ENCODE measurements around the gene KERA.
A peak's percentile ranks its signal among the peaks of the same experiment; 100 is the strongest.

Gene KERA

GRCh38 chr12:91044586-91044985 lies 13.2 kb downstream of the KERA start:
- H3K79me2 ChIP-seq (ENCODE audit: low read length), result no peaks in the 10 kb centered on the region
- no peaks in the 10 kb centered on the region for H3K4me1 ChIP-seq (ENCODE audit: low read length)
- H4K20me1 ChIP-seq (ENCODE audit: insufficient read depth, low read length), result no peaks in the 10 kb centered on the region
- no peaks in the 10 kb centered on the region for H3K27me3 ChIP-seq (ENCODE audit: low read depth, low read length)
- H2AFZ ChIP-seq (ENCODE audit: low read depth, low read length), result no peak overlapping the region
- no peak overlapping the region for H3K27ac ChIP-seq (ENCODE audit: low read length)
- TF ChIP-seq EZH2phosphoT487 (IDR thresholded peaks at IDR 0.05; ENCODE audit: low read depth), result no peak
- H3K9ac ChIP-seq (ENCODE audit: low read length), result no peak overlapping the region
- H3K36me3 ChIP-seq (replicated peaks; ENCODE audit: low read depth, low read length), result no peaks in the 10 kb centered on the region
- H3K9me3 ChIP-seq (ENCODE audit: insufficient read depth, low read length), result no peaks in the 10 kb centered on the region
- H3K4me3 ChIP-seq (ENCODE audit: low read length), result no peak overlapping the region
- H3K4me2 ChIP-seq (ENCODE audit: low read length), result no peak overlapping the region

- H3K4me2 ChIP-seq (ENCODE audit: low read length), result no peak overlapping the region
- no peak for TF ChIP-seq EZH2phosphoT487 (IDR thresholded peaks at IDR 0.05; ENCODE audit: low read depth)
- TF ChIP-seq CTCF (IDR thresholded peaks at IDR 0.05; ENCODE audit: low read depth, low read length), result no peak
- peak overlapping the region; percentile 31; the same call in 1 of the 2 replicates for H2AFZ ChIP-seq (ENCODE audit: low read depth, low read length)
- no peaks in the 10 kb centered on the region for H3K9me3 ChIP-seq (ENCODE audit: insufficient read depth, low read length)
- no peaks in the 10 kb centered on the region for H3K4me1 ChIP-seq (ENCODE audit: low read length)
- no peaks in the 10 kb centered on the region for H3K27me3 ChIP-seq (ENCODE audit: low read depth, low read length)
- H4K20me1 ChIP-seq (ENCODE audit: insufficient read depth, low read length), result no peaks in the 10 kb centered on the region
- no peak overlapping the region for H3K4me3 ChIP-seq (ENCODE audit: low read length)
- H3K9ac ChIP-seq (ENCODE audit: low read length), result no peak overlapping the region
- no peak overlapping the region for H3K27ac ChIP-seq (ENCODE audit: low read length)
- H3K79me2 ChIP-seq (ENCODE audit: low read length), result no peaks in the 10 kb centered on the region
- no peaks in the 10 kb centered on the region for H3K36me3 ChIP-seq (replicated peaks; ENCODE audit: low read depth, low read length)
Observed at GRCh38 chr12:91043408-91043807, 14.4 kb downstream of the KERA start.

- no peak for TF ChIP-seq EZH2phosphoT487 (IDR thresholded peaks at IDR 0.05; ENCODE audit: low read depth)
- TF ChIP-seq CTCF (IDR thresholded peaks at IDR 0.05; ENCODE audit: low read depth, low read length), result no peak
- Histone ChIP-seq H3K4me3 (ENCODE audit: low read length) (no peak overlapping the region), H3K27ac (ENCODE audit: low read length) (no peak overlapping the region)
Observed at GRCh38 chr12:91040096-91040755, 17.6 kb downstream of the KERA start.

GRCh38 chr12:91037276-91037675 lies 20.5 kb downstream of the KERA start:
- Histone ChIP-seq H3K9me3 (ENCODE audit: insufficient read depth, low read length) (no peaks in the 10 kb centered on the region), H3K9ac (ENCODE audit: low read length) (no peak overlapping the region), H3K27ac (ENCODE audit: low read length) (no peak overlapping the region), H3K27me3 (ENCODE audit: low read depth, low read length) (no peaks in the 10 kb centered on the region), H3K4me3 (ENCODE audit: low read length) (no peak overlapping the region), H3K36me3 (replicated peaks; ENCODE audit: low read depth, low read length) (no peaks in the 10 kb centered on the region), H3K4me1 (ENCODE audit: low read length) (no peaks in the 10 kb centered on the region), H4K20me1 (ENCODE audit: insufficient read depth, low read length) (no peaks in the 10 kb centered on the region), H3K4me2 (ENCODE audit: low read length) (no peak overlapping the region), H2AFZ (ENCODE audit: low read depth, low read length) (no peak overlapping the region), H3K79me2 (ENCODE audit: low read length) (no peaks in the 10 kb centered on the region)
- TF ChIP-seq EZH2phosphoT487 (IDR thresholded peaks at IDR 0.05; ENCODE audit: low read depth) (no peak), CTCF (IDR thresholded peaks at IDR 0.05; ENCODE audit: low read depth, low read length) (no peak)

More at GRCh38 chr12:91040096-91040755, 17.6 kb downstream of the KERA start:
- Histone ChIP-seq H3K79me2 (ENCODE audit: low read length) (no peaks in the 10 kb centered on the region), H3K27me3 (ENCODE audit: low read depth, low read length) (no peaks in the 10 kb centered on the region), H4K20me1 (ENCODE audit: insufficient read depth, low read length) (no peaks in the 10 kb centered on the region), H3K9ac (ENCODE audit: low read length) (no peak overlapping the region), H3K36me3 (replicated peaks; ENCODE audit: low read depth, low read length) (no peaks in the 10 kb centered on the region), H3K4me2 (ENCODE audit: low read length) (no peak overlapping the region), H3K9me3 (ENCODE audit: insufficient read depth, low read length) (no peaks in the 10 kb centered on the region), H2AFZ (ENCODE audit: low read depth, low read length) (no peak overlapping the region), H3K4me1 (ENCODE audit: low read length) (no peaks in the 10 kb centered on the region)
